Activated B cell treated with CpG ODN at 0.5 μM for 24 hours (primary cell): Measurements from ENCODE around the gene ST8SIA5. TPM values are rescaled to one million over a fixed set of nuclear protein-coding genes. Genes with fewer than 3 reads are reported as not detected.

Experiments
- ATAC-seq: fragments of 200-7000 bp; cut with Tn5 transposase; one replicate; pipeline ENCODE4 v1.10.0; 2021; ENCODE audit warnings: low read depth, mild to moderate bottlenecking, moderate library complexity
- CTCF ChIA-PET: fragments of 350-600 bp; sonication (Branson Sonifier 250); formaldehyde crosslinking; loops from one replicate; lab custom pipeline; 2021; ENCODE audit warnings: antibody characterized with exemption; lab: Charles Lee
- POLR2A ChIA-PET: fragments of 350-600 bp; sonication (Branson Sonifier 250); formaldehyde crosslinking; loops from one replicate; lab custom pipeline; 2021; ENCODE audit warnings: antibody characterized with exemption; lab: Charles Lee
- DNase-seq: peaks from one replicate; pipeline ENCODE4 v3.0.0; 2022
- H3K27ac Mint-ChIP-seq: one replicate; pipeline ENCODE4 v1.8.0; 2020; ENCODE audit warnings: mixed read lengths
- H3K27me3 Mint-ChIP-seq: one replicate; pipeline ENCODE4 v1.8.0; 2021; ENCODE audit warnings: mixed read lengths
- H3K36me3 Mint-ChIP-seq: one replicate; pipeline ENCODE4 v1.8.0; 2021; ENCODE audit warnings: low read depth, mixed read lengths
- H3K4me1 Mint-ChIP-seq: one replicate; pipeline ENCODE4 v1.8.0; 2021; ENCODE audit warnings: mixed read lengths
- H3K4me3 Mint-ChIP-seq: one replicate; pipeline ENCODE4 v1.8.0; 2020; ENCODE audit warnings: mild to moderate bottlenecking, mixed read lengths
- H3K9me3 Mint-ChIP-seq: one replicate; pipeline ENCODE4 v1.8.0; 2020; ENCODE audit warnings: mixed read lengths
- CTCF ChIP-seq: fragments of 200-600 bp; IDR thresholded peaks from one replicate; pipeline ENCODE4 v1.8.0; 2022; ENCODE audit warnings: antibody characterized with exemption, mild to moderate bottlenecking
- intact Hi-C: fragments of 100-400 bp; cut with micrococcal nuclease; formaldehyde crosslinking; loops from one replicate; pipeline ENCODE4 v1.15.1; 2024
- total RNA-seq: library from RNA; stranded (reverse); gene quantifications from 2 replicates; pipeline ENCODE4 v1.2.3, GENCODE V29; 2022

Gene ST8SIA5
- total RNA-seq, 1 donor from 2014 or later = not detected

- intact Hi-C loops = no loop called here
- H3K4me1 Mint-ChIP-seq = no peaks in the 10 kb centered on the region
- H3K9me3 Mint-ChIP-seq = no peaks in the 10 kb centered on the region
- H3K36me3 Mint-ChIP-seq = no peaks in the 10 kb centered on the region
- ChIA-PET CTCF (no interaction called here), POLR2A (no interaction called here)
- H3K4me3 Mint-ChIP-seq = no peak overlapping the region
- H3K27me3 Mint-ChIP-seq = peaks cover 17% of the 10 kb centered on the region
- TF ChIP-seq CTCF = no peak
- DNase-seq (no peak), ATAC-seq (no peak)
- no peak overlapping the region for H3K27ac Mint-ChIP-seq
Observed at GRCh38 chr18:46733872-46734271, 23.0 kb downstream of the ST8SIA5 start.

- ChIA-PET CTCF (no interaction called here), POLR2A (no interaction called here)
- no peaks in the 10 kb centered on the region for H3K9me3 Mint-ChIP-seq
- no peak for ATAC-seq
- intact Hi-C loops = no loop called here
- no peaks in the 10 kb centered on the region for H3K4me1 Mint-ChIP-seq
- no peak overlapping the region for H3K4me3 Mint-ChIP-seq
- peaks cover 13% of the 10 kb centered on the region for H3K27me3 Mint-ChIP-seq
- TF ChIP-seq CTCF = no peak
- no peaks in the 10 kb centered on the region for H3K36me3 Mint-ChIP-seq
- no peak for DNase-seq
- no peak overlapping the region for H3K27ac Mint-ChIP-seq
Observed at GRCh38 chr18:46732801-46733200, 24.1 kb downstream of the ST8SIA5 start.

GRCh38 chr18:46732201-46732600, 24.7 kb downstream of the ST8SIA5 start:
- no peak overlapping the region for H3K4me3 Mint-ChIP-seq
- DNase-seq (no peak), ATAC-seq (no peak)
- intact Hi-C loops = no loop called here
- no peaks in the 10 kb centered on the region for H3K9me3 Mint-ChIP-seq
- POLR2A ChIA-PET = no interaction called here
- CTCF ChIA-PET = no interaction called here
- H3K27ac Mint-ChIP-seq = no peak overlapping the region
- H3K36me3 Mint-ChIP-seq = no peaks in the 10 kb centered on the region
- peaks cover 10% of the 10 kb centered on the region for H3K27me3 Mint-ChIP-seq
- no peaks in the 10 kb centered on the region for H3K4me1 Mint-ChIP-seq
- no peak for TF ChIP-seq CTCF

GRCh38 chr18:46731316-46731715, 25.5 kb downstream of the ST8SIA5 start:
- Mint-ChIP-seq H3K4me3 (no peak overlapping the region), H3K9me3 (no peaks in the 10 kb centered on the region), H3K27ac (no peak overlapping the region), H3K27me3 (peaks cover 3% of the 10 kb centered on the region), H3K4me1 (no peaks in the 10 kb centered on the region), H3K36me3 (no peaks in the 10 kb centered on the region)
- intact Hi-C loops = no loop called here
- TF ChIP-seq CTCF = no peak
- CTCF ChIA-PET = no interaction called here
- ATAC-seq = no peak
- no peak for DNase-seq
- POLR2A ChIA-PET = no interaction called here

- Mint-ChIP-seq H3K27ac (no peak overlapping the region), H3K27me3 (no peaks in the 10 kb centered on the region), H3K9me3 (no peaks in the 10 kb centered on the region), H3K36me3 (no peaks in the 10 kb centered on the region), H3K4me3 (no peak overlapping the region), H3K4me1 (no peaks in the 10 kb centered on the region)
- POLR2A ChIA-PET = no interaction called here
- intact Hi-C loops = no loop called here
- no peak for TF ChIP-seq CTCF
- DNase-seq (no peak), ATAC-seq (no peak)
- CTCF ChIA-PET = no interaction called here
Observed at GRCh38 chr18:46728219-46728930, 28.5 kb downstream of the ST8SIA5 start.
